SK-MEL-5 (cell line): Measurements from ENCODE around the gene POLR3K. TPM values are rescaled to one million over a fixed set of nuclear protein-coding genes. Genes with fewer than 3 reads are reported as not detected.

Source experiments
- DNase-seq: peaks from one replicate; pipeline ENCODE4 v3.0.0-alpha.2; 2016; ENCODE audit warnings: low read depth, low spot score
- in situ Hi-C: cut with HindIII; loops from 2 replicates; pipeline ENCODE4 v1.10.0; 2016; ENCODE audit warnings: low sequenced_read_pairs, high pct_unique_total_duplicates, low pct_unique_long_range_greater_than_20kb
- total RNA-seq: library from RNA; depleted of rRNA; stranded (reverse); fragments of >200 nt; shearing (Covaris generic); gene quantifications from 2 replicates; pipeline ENCODE4 v1.2.3, GENCODE V29; 2014

Gene POLR3K
- total RNA-seq, 1 experiment from 2014 or later, result 5.3 TPM

DNA sequence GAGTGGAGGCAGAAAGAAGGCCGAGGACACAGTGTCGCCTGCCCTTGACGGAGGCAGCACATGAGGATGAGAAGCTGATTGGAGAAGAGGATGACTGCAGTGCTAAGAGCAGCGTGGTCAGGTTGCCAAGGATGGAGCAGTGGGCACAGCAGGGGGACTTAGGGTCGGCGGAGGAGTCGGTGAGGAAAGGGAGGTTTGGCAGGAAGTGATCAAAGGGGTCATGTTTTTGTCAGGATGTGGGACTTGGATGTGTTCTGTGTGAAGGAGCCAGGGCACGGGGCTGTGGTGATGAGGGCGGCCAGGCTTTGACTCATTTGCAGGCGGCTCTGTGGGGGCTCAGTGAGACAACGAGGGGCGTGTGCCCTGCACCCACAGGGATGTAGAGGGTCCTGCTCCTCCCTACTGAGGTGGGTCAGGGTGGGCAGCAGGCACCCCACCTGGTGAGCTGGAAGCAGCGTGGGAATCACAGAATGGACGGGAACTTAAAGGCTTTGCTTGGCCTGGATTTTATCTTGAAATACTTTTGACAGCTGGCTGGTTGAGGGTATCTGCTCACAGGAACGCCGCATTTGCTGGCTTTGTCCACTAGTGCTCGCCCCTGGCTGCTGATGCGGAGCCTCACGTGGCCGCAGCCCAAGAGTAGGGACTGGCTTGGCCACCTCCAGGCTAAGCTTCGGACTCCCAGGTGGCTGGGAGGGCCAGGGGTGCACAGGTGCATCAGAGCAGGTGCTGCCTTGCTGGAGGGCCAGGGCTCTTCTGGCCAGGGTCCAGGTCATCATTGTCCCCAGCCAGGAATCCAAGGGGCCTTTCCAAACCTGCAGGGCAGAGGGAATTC is 30.6 kb upstream of the POLR3K start:
- DNase-seq, result no peak
- in situ Hi-C loops, result no loop called here

- DNase-seq, result no peak
- in situ Hi-C loops, result no loop called here
Observed at GRCh38 chr16:83060-83603, 29.7 kb upstream of the POLR3K start.

DNA sequence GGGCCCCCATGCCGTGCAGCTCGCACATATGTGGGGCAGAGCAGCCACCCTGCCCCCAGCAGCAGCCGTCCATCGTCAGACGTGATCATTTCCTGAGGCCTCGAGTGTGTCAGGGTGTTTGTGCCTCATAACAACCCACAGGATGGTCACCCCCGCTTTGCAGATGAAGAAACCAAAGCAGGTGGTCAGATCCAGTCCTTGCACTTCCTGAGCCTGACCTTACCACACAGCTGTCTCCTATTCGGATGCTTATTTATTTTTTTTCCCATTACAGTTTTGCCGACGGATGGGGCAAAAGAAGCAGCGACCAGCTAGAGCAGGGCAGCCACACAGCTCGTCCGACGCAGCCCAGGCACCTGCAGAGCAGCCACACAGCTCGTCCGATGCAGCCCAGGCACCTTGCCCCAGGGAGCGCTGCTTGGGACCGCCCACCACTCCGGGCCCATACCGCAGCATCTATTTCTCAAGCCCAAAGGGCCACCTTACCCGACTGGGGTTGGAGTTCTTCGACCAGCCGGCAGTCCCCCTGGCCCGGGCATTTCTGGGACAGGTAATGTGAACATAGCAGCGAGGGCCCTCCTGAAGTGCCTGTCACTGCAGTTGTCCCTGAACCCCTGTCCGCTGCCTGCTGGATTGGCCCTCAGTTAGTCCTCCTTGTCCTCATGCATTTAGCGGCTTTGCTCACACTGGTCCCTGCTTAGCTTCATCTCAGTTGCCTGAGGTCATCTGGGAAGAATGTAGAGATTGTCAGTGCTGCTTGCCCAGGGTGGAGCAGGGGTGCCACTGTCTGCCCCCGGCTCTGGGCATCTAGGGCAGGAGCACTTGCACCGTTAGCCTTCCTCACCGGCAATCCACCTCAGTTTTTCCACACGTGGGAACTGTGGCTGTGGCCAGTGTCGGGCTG is 26.0 kb upstream of the POLR3K start:
- in situ Hi-C loops, result no loop called here
- no peak for DNase-seq

- in situ Hi-C loops, result no loop called here
- no peak for DNase-seq
Observed at GRCh38 chr16:78444-79150, 25.2 kb upstream of the POLR3K start.

GRCh38 chr16:77807-78443 is 24.5 kb upstream of the POLR3K start, which contains the start of gene MPG:
Gene MPG (plus strand): TSS chr16:78225. CDS start chr16:78310, 85 bp downstream.
- in situ Hi-C loops, result no loop called here

DNA sequence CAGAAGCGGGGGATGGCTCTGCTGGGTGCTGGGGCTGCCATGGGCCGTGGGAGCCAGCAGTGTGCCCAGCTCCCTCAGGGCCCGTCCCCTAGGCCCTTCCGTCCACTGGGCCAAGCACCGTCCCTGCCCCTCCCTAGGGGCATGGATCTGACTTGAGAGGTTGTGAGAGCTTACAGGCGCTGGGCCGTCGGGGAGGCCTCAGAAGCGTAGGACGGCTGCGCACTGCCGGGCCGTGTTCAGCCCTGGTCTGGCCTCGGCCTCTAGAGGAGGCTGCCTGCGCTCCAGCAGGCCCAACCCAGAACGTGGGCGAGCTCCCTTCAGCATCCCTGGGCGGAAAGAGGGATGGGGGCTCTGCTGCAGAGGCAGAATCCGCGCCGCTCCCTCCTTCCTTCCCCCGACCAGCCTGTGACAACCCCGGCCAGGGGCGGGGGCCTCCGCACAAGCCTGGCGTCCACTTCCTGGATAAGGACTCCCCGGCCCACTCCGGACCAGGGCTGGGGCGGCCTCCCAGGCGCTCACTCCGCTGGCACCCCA is 23.9 kb upstream of the POLR3K start:
- no peak for DNase-seq
- in situ Hi-C loops, result no loop called here

More at GRCh38 chr16:77807-78443, 24.5 kb upstream of the POLR3K start, which contains the start of gene MPG:
- DNase-seq, result peak; percentile 74

- in situ Hi-C loops, result no loop called here
- no peak for DNase-seq
Observed at GRCh38 chr16:76535-77272, 23.3 kb upstream of the POLR3K start.

GRCh38 chr16:75580-76501 is 22.4 kb upstream of the POLR3K start:
- DNase-seq, result peak; percentile 50
- in situ Hi-C loops, result no loop called here

DNA sequence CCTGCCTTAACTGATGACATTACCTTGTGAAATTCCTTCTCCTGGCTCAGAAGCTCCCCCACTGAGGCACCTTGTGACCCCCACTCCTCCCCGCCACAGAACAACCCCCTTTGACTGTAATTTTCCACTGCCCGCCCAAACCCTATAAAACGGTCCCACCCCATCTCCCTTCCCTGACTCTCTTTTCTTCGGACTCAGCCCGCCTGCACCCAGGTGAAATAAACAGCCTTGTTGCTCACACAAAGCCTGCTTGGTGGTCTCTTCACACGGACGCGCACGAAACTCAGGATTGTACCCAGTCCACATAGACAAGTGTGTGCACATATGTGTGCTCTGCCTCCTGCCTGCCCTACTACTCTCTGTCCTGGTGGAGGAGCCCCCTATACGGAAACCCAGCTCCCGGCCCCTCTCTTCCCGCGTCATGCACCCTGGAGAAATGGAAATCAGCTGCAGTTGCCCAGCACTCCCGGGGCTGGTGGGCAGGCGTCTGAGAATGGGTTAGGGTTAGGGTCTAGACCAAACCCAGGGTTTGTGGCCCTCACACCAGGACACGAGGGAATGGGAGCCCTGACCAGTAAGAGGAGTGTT is 21.4 kb upstream of the POLR3K start:
- DNase-seq, result no peak
- in situ Hi-C loops, result no loop called here

DNA sequence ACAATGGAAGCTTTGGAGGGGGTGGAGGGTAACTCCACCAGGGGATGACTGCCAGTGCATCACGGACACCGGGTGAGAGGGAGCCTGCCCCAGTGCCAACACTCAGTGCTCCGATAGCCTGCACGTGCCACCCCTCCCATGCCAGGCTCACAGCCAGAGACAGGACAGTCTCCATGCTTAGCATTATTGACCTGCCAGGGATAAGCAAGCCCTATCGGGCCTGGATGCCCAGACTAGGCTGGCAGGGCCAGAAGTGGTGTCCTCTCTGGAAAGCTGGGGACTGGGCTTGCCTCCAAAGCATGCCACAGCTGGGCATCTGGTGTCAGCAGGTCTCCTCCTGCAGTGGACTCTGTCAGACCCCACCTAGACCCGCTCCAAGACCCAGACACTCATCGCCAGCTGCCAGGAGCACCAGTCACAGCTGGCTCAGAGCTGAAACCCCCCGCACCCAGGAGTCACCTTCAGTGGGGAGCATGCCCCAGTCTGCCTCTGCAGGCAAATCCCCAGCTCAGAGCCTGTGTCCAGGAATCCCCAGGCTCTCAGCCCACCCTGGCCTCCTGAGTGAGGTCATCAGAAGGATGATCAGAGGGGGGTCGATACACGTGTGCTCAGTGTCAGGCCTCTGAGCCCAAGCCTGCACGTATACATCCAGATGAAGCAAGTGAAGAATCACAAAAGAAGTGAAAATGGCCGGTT is 20.8 kb upstream of the POLR3K start:
- no peak for DNase-seq

GRCh38 chr16:72561-73548 is 19.4 kb upstream of the POLR3K start, which contains the start of gene RHBDF1:
Gene RHBDF1 (minus strand): TSS chr16:72631. CDS start chr16:65015, 7,616 bp downstream.
- in situ Hi-C loops, result no loop called here
- DNase-seq, result peak; percentile 37

More for the DNA sequence above, 20.8 kb upstream of the POLR3K start:
- in situ Hi-C loops, result no loop called here

- in situ Hi-C loops, result no loop called here
- peak; percentile 62 for DNase-seq
Observed at GRCh38 chr16:71540-72401, 18.4 kb upstream of the POLR3K start.

DNA sequence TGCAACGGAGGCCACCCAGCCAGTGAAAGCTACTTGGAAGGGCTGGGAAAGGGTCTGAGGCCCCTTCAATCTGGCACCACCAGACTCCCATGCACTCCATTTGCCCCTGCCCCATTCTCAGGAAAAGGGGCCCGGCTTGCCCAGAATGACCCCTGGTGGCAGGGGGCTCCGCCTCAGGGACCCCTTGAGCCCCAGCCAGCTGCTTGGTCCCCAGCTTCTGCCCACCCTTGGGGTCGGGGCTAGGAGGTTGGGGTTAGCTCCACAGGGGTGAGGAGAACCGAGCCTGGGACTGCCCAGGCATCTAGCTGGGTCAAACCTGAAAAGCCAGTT is 17.8 kb upstream of the POLR3K start:
- in situ Hi-C loops, result no loop called here
- DNase-seq, result no peak
